GM23338 (cell line): ENCODE measurements around the gene TMTC2. TPM values are rescaled to one million over a fixed set of nuclear protein-coding genes. Genes with fewer than 3 reads are reported as not detected.

Source experiments
- ATAC-seq: fragments of 200-7000 bp; cut with Tn5 transposase; 3 replicates; pipeline ENCODE4 v1.9.1; 2020
- DNase-seq: peaks from one replicate; pipeline ENCODE4 v3.0.0-alpha.2; 2015; ENCODE audit warnings: low spot score
- H2AFZ ChIP-seq: fragments of 200-600 bp; sonication (generic); 2 replicates; pipeline ENCODE4 v1.8.0; 2016; ENCODE audit warnings: antibody characterized with exemption, mild to moderate bottlenecking, moderate library complexity
- H3F3A ChIP-seq: fragments of 200-600 bp; sonication (generic); replicated peaks from 2 replicates; pipeline ENCODE4 v1.8.0; 2017; ENCODE audit warnings: antibody characterized with exemption, mixed run types, low read depth
- H3K27ac ChIP-seq: fragments of 200-600 bp; sonication (generic); 2 replicates; pipeline ENCODE4 v1.6.1; 2016; ENCODE audit warnings: low read depth
- H3K27me3 ChIP-seq: fragments of 200-600 bp; sonication (generic); 2 replicates; pipeline ENCODE4 v1.8.0; 2016; ENCODE audit warnings: mild to moderate bottlenecking, mixed run types, moderate library complexity; ENCODE audit not compliant: insufficient read depth
- H3K36me3 ChIP-seq: fragments of 200-600 bp; sonication (generic); 2 replicates; pipeline ENCODE4 v1.8.0; 2016; ENCODE audit warnings: mild to moderate bottlenecking; ENCODE audit not compliant: insufficient read depth
- H3K4me1 ChIP-seq: fragments of 200-600 bp; sonication (generic); 2 replicates; pipeline ENCODE4 v1.8.0; 2016; ENCODE audit warnings: mild to moderate bottlenecking, moderate library complexity; ENCODE audit not compliant: insufficient read depth
- H3K4me2 ChIP-seq: fragments of 200-600 bp; sonication (generic); 2 replicates; pipeline ENCODE4 v1.7.1; 2017; ENCODE audit warnings: mixed run types
- H3K4me3 ChIP-seq: fragments of 200-600 bp; sonication (generic); 2 replicates; pipeline ENCODE4 v1.6.1; 2016; ENCODE audit warnings: mixed run types
- H3K79me2 ChIP-seq: fragments of 200-600 bp; sonication (generic); replicated peaks from 2 replicates; pipeline ENCODE4 v1.8.0; 2017; ENCODE audit warnings: mild to moderate bottlenecking; ENCODE audit not compliant: insufficient read depth
- H3K9me2 ChIP-seq: fragments of 200-600 bp; sonication (generic); 2 replicates; pipeline ENCODE4 v1.8.0; 2017; ENCODE audit not compliant: insufficient read depth
- H4K20me1 ChIP-seq: fragments of 200-600 bp; sonication (generic); replicated peaks from 2 replicates; pipeline ENCODE4 v1.8.0; 2017; ENCODE audit warnings: mild to moderate bottlenecking; ENCODE audit not compliant: insufficient read depth
- H3K27ac Mint-ChIP-seq: 2 replicates; pipeline ENCODE4 v1.8.0; 2020; ENCODE audit warnings: inconsistent platforms, mild to moderate bottlenecking, moderate library complexity, mixed read lengths
- H3K27me3 Mint-ChIP-seq: 3 replicates; pipeline ENCODE4 v1.8.0; 2022; ENCODE audit warnings: low read depth, mild to moderate bottlenecking, moderate library complexity, mixed read lengths, inconsistent platforms; ENCODE audit not compliant: insufficient read depth, poor library complexity
- H3K36me3 Mint-ChIP-seq: 3 replicates; pipeline ENCODE4 v1.8.0; 2021; ENCODE audit warnings: low read depth, mild to moderate bottlenecking, inconsistent platforms, moderate library complexity, mixed read lengths
- H3K4me1 Mint-ChIP-seq: 3 replicates; pipeline ENCODE4 v1.8.0; 2020; ENCODE audit warnings: mild to moderate bottlenecking, inconsistent platforms, mixed read lengths
- H3K4me3 Mint-ChIP-seq: 3 replicates; pipeline ENCODE4 v1.8.0; 2021; ENCODE audit warnings: moderate library complexity, mild to moderate bottlenecking, inconsistent platforms, mixed read lengths
- H3K9me3 Mint-ChIP-seq: 3 replicates; pipeline ENCODE4 v1.8.0; 2020; ENCODE audit warnings: moderate library complexity, mild to moderate bottlenecking, inconsistent platforms, mixed read lengths
- CREB1 ChIP-seq: fragments of 250-450 bp; sonication (Bioruptor Pico); IDR thresholded peaks from 2 replicates; pipeline ENCODE4 v1.5.0; 2020; ENCODE audit warnings: low read depth, mild to moderate bottlenecking, moderate library complexity
- EZH2 ChIP-seq: fragments of 200-600 bp; sonication (generic); IDR thresholded peaks from one replicate; pipeline ENCODE4 v1.8.0; 2017; ENCODE audit warnings: antibody characterized with exemption, mild to moderate bottlenecking, low read depth; ENCODE audit not compliant: unreplicated experiment
- EZH2phosphoT487 ChIP-seq: fragments of 200-600 bp; sonication (generic); IDR thresholded peaks from one replicate; pipeline ENCODE4 v1.8.1; 2018; ENCODE audit warnings: antibody characterized with exemption; ENCODE audit not compliant: unreplicated experiment
- JUNB ChIP-seq: IDR thresholded peaks from one replicate; pipeline ENCODE4 v1.6.1; 2016; ENCODE audit warnings: antibody characterized with exemption; ENCODE audit not compliant: unreplicated experiment
- NANOG ChIP-seq: IDR thresholded peaks from 2 replicates; pipeline ENCODE4 v1.6.1; 2016; ENCODE audit warnings: antibody characterized with exemption, borderline replicate concordance
- ZNF462 ChIP-seq: fragments of 250-450 bp; sonication (Bioruptor Pico); IDR thresholded peaks from 2 replicates; pipeline ENCODE4 v1.5.0; 2020; ENCODE audit warnings: mild to moderate bottlenecking, moderate library complexity
- polyA plus RNA-seq: library from polyadenylated mRNA; unstranded; fragments of >200 nt; fragmentation: Nextera tagmentation; extraction: Ambion mirVana; gene quantifications from 2 replicates; pipeline ENCODE4 v1.2.1, GENCODE V29; 2016
- total RNA-seq: library from RNA; depleted of rRNA; stranded (reverse); fragments of >200 nt; shearing (Covaris generic); gene quantifications from 2 replicates; pipeline ENCODE4 v1.2.3, GENCODE V29; 2014

The TMTC2 gene
- total and polyA plus RNA-seq, 2 experiments from 2014 or later, result 0.57 to 6.5 TPM

DNA sequence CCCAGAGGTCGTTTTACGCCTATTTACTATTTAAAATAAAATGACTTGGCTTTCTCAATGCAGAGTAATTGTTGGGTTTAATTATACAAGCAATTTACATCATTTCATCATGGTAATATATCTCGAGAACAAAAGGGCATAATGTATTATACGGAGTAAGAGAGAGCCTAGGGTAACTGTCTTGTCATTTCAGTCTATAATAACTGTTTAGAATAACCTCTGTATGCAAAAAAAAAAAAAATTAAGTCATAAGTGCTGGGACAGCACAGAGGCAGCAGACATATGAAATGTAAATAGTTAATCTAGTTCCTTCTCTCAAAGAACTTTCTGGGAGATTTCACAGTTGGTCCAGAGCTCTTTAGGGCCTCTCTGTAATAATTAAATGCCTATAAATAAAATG is 284.9 kb downstream of the TMTC2 start (continued):
- TF ChIP-seq ZNF462 (CRISPR knock-in tag) (no peak), EZH2phosphoT487 (no peak), JUNB (no peak)

- H3K4me3 Mint-ChIP-seq, result no peak overlapping the region
- no peaks in the 10 kb centered on the region for H3K27me3 Mint-ChIP-seq
- Histone ChIP-seq H3K36me3 (no peaks in the 10 kb centered on the region), H3K4me1 (no peaks in the 10 kb centered on the region), H3K4me2 (no peak overlapping the region), H2AFZ (no peak overlapping the region), H3F3A (no peaks in the 10 kb centered on the region), H4K20me1 (no peaks in the 10 kb centered on the region), H3K9me2 (no peaks in the 10 kb centered on the region), H3K79me2 (no peaks in the 10 kb centered on the region), H3K4me3 (no peak overlapping the region), H3K27ac (no peak overlapping the region), H3K27me3 (no peaks in the 10 kb centered on the region)
- H3K27ac Mint-ChIP-seq, result no peak overlapping the region
- H3K4me1 Mint-ChIP-seq, result peaks cover 3% of the 10 kb centered on the region; the same call in 2 of the 3 replicates
- DNase-seq, result no peak
- no peak for ATAC-seq
- no peaks in the 10 kb centered on the region for H3K9me3 Mint-ChIP-seq
- H3K36me3 Mint-ChIP-seq, result no peaks in the 10 kb centered on the region
- TF ChIP-seq EZH2, result no peak
- TF ChIP-seq NANOG, result no peak
- no peak for TF ChIP-seq CREB1 (CRISPR knock-in tag)
- no peak for TF ChIP-seq JUNB
Measured at GRCh38 chr12:82972624-82973023, 285.9 kb downstream of the TMTC2 start.
